ENCODE measurements around the gene ISG15. TPM values are rescaled to one million over a fixed set of nuclear protein-coding genes. Genes with fewer than 3 reads are reported as not detected.
A peak's percentile ranks its signal among the peaks of the same experiment; 100 is the strongest.

Gene ISG15
- total and polyA plus RNA-seq, 2 of the 13 experiments (the other 11 are each of a cell fraction or from before 2014, with no cell fraction given): 42.1 to 54.9 TPM

- H3K36me3 ChIP-seq (replicated peaks in 1 of 2; ENCODE audit: control insufficient read depth in 1 of 2, insufficient read depth in 2 of 2, low read length in 2 of 2): peaks cover 10 to 18% of the 10 kb centered on the region in 2 experiments; a peak in 4 of 5 replicates
- no peak for FAIRE-seq
- peaks cover 19% of the 10 kb centered on the region; the same call in 1 of the 2 replicates for H4K20me1 ChIP-seq (ENCODE audit: insufficient read depth, low read length)
- intact Hi-C loops (cut with micrococcal nuclease; ENCODE audit: unreplicated experiment): no loop called here
- no CpG with 5 or more reads among the region's 30 CpGs for WGBS (ENCODE audit: low lambda C conversion rate)
- no peak overlapping the region for H3K4me3 ChIP-seq (replicated peaks in 1 of 3; ENCODE audit: insufficient read depth in 1 of 3, low read depth in 2 of 3, low read length in 3 of 3)
- H3K9me3 ChIP-seq (ENCODE audit: low read length): no peaks in the 10 kb centered on the region
- no peak overlapping the region for H3K4me2 ChIP-seq (ENCODE audit: low read depth, low read length)
- no peak for ATAC-seq
- in situ Hi-C loops (cut with HindIII; ENCODE audit: extremely low pct_ligation_motif_present, low pct_unique_long_range_greater_than_20kb): no loop called here
- H2AFZ ChIP-seq (ENCODE audit: low read length): no peak overlapping the region
- no TSS peak for BruUV-seq (replicated peaks)
- H3K4me1 ChIP-seq (ENCODE audit: insufficient read depth, low read length): peaks cover 52% of the 10 kb centered on the region
- H3K27me3 ChIP-seq (ENCODE audit: control insufficient read depth in 1 of 2, insufficient read depth in 2 of 2, low read length in 2 of 2): no peaks in the 10 kb centered on the region
- POLR2A ChIA-PET: no interaction called here
- CTCF ChIA-PET (ENCODE audit: low intra/inter-chr PET ratio, low total read pairs): no interaction called here
- peaks cover 11% of the 10 kb centered on the region for H3K79me2 ChIP-seq (ENCODE audit: insufficient read depth, low read length)
- H3K27ac ChIP-seq (ENCODE audit: extremely low read length, insufficient read depth, low read length): no peak overlapping the region
- DNase-seq (ENCODE audit: low spot score): no peak
- H3K9ac ChIP-seq (ENCODE audit: insufficient read depth, low read depth, low read length): no peak overlapping the region
- TF ChIP-seq, protein P1, sequence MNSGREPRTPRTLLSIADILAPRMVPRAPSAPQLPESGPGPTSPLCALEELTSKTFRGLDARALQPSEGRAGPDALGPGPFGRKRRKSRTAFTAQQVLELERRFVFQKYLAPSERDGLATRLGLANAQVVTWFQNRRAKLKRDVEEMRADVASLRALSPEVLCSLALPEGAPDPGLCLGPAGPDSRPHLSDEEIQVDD (CRISPR knock-in tag; IDR thresholded peaks at IDR 0.05; ENCODE audit: borderline replicate concordance): no peak
- TF ChIP-seq SMAD1 (CRISPR knock-in tag; IDR thresholded peaks at IDR 0.05; ENCODE audit: borderline replicate concordance, low read depth): no peak
- TF ChIP-seq HOXA3 (CRISPR knock-in tag; IDR thresholded peaks at IDR 0.05): no peak
- TF ChIP-seq ZNF639 (CRISPR knock-in tag; conservative IDR thresholded peaks at IDR 0.05): no peak
- no peak for TF ChIP-seq ZNF782 (CRISPR knock-in tag; IDR thresholded peaks at IDR 0.05; ENCODE audit: borderline replicate concordance)
- no peak for TF ChIP-seq ZNF780A (CRISPR knock-in tag; IDR thresholded peaks at IDR 0.05)
- TF ChIP-seq ZBTB33 (CRISPR knock-in tag; IDR thresholded peaks at IDR 0.05): 0 out of 2 replicates have a peak, but pooled peaks have one; percentile 42
- TF ChIP-seq, protein P2, sequence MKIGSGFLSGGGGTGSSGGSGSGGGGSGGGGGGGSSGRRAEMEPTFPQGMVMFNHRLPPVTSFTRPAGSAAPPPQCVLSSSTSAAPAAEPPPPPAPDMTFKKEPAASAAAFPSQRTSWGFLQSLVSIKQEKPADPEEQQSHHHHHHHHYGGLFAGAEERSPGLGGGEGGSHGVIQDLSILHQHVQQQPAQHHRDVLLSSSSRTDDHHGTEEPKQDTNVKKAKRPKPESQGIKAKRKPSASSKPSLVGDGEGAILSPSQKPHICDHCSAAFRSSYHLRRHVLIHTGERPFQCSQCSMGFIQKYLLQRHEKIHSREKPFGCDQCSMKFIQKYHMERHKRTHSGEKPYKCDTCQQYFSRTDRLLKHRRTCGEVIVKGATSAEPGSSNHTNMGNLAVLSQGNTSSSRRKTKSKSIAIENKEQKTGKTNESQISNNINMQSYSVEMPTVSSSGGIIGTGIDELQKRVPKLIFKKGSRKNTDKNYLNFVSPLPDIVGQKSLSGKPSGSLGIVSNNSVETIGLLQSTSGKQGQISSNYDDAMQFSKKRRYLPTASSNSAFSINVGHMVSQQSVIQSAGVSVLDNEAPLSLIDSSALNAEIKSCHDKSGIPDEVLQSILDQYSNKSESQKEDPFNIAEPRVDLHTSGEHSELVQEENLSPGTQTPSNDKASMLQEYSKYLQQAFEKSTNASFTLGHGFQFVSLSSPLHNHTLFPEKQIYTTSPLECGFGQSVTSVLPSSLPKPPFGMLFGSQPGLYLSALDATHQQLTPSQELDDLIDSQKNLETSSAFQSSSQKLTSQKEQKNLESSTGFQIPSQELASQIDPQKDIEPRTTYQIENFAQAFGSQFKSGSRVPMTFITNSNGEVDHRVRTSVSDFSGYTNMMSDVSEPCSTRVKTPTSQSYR (CRISPR knock-in tag; IDR thresholded peaks at IDR 0.05; ENCODE audit: borderline replicate concordance): no peak
- no peak for TF ChIP-seq SMAD9 (CRISPR knock-in tag; IDR thresholded peaks at IDR 0.05)
- TF ChIP-seq, protein P3, sequence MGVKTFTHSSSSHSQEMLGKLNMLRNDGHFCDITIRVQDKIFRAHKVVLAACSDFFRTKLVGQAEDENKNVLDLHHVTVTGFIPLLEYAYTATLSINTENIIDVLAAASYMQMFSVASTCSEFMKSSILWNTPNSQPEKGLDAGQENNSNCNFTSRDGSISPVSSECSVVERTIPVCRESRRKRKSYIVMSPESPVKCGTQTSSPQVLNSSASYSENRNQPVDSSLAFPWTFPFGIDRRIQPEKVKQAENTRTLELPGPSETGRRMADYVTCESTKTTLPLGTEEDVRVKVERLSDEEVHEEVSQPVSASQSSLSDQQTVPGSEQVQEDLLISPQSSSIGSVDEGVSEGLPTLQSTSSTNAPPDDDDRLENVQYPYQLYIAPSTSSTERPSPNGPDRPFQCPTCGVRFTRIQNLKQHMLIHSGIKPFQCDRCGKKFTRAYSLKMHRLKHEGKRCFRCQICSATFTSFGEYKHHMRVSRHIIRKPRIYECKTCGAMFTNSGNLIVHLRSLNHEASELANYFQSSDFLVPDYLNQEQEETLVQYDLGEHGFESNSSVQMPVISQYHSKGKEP (CRISPR knock-in tag; IDR thresholded peaks at IDR 0.05): no peak
- TF ChIP-seq PAF1 (CRISPR knock-in tag; IDR thresholded peaks at IDR 0.05): no peak
- TF ChIP-seq PHF20 (CRISPR knock-in tag; IDR thresholded peaks at IDR 0.05): no peak
- no peak for TF ChIP-seq HOXA9 (CRISPR knock-in tag; IDR thresholded peaks at IDR 0.05; ENCODE audit: borderline replicate concordance)
- no peak for TF ChIP-seq REPIN1 (CRISPR knock-in tag; IDR thresholded peaks at IDR 0.05; ENCODE audit: borderline replicate concordance, low read depth)
- 0 out of 2 replicates have a peak, but pooled peaks have one; percentile 55 for TF ChIP-seq RBFOX2 (IDR thresholded peaks at IDR 0.05; ENCODE audit: low read depth, low read length)
- peak; percentile 64 for TF ChIP-seq AGO2 (optimal IDR thresholded peaks at IDR 0.05; ENCODE audit: low read depth, low read length)
These were observed 21.1 kb downstream of the ISG15 start for GRCh38 chr1:1034439-1034781.

All from HepG2 (cell line).